ENCODE results near the gene CHST10. TPM values are rescaled to one million over a fixed set of nuclear protein-coding genes. Genes with fewer than 3 reads are reported as not detected.
"Not testable (repeated sequence)": the region's sequence is repeated elsewhere in the genome, so short reads cannot be mapped to it uniquely, and the experiment has no call there.

Gene CHST10, protein sequence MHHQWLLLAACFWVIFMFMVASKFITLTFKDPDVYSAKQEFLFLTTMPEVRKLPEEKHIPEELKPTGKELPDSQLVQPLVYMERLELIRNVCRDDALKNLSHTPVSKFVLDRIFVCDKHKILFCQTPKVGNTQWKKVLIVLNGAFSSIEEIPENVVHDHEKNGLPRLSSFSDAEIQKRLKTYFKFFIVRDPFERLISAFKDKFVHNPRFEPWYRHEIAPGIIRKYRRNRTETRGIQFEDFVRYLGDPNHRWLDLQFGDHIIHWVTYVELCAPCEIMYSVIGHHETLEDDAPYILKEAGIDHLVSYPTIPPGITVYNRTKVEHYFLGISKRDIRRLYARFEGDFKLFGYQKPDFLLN
- total RNA-seq (10 to 100 TPM; 33.1 to 34.8 TPM), polyA plus RNA-seq (ENCODE audit: insufficient read length in 2 of 2) (10 to 100 TPM; 41.6 to 45.3 TPM)
- long read RNA-seq, donor 1, transcript CHST10-201 (7 exons, 2,842 nt): major isoform, 11 of 11 reads
- long read RNA-seq, donor 1, partial matches to known transcripts: 0 of 11 reads
- long read RNA-seq, donor 1, other reads (novel, unspliced or antisense): 0 of 11 reads
- long read RNA-seq, donor 2, transcript CHST10-201 (7 exons, 2,842 nt): major isoform, 5 of 5 reads
- long read RNA-seq, donor 2, partial matches to known transcripts: 0 of 5 reads
- long read RNA-seq, donor 2, other reads (novel, unspliced or antisense): 0 of 5 reads
- long read RNA-seq, donor 3, transcript CHST10-201 (7 exons, 2,842 nt): major isoform, 5 of 5 reads
- long read RNA-seq, donor 3, partial matches to known transcripts: 0 of 5 reads
- long read RNA-seq, donor 3, other reads (novel, unspliced or antisense): 0 of 5 reads
- long read RNA-seq, donor 4, transcript CHST10-201 (7 exons, 2,842 nt): major isoform, 9 of 9 reads
- long read RNA-seq, donor 4, partial matches to known transcripts: 0 of 9 reads
- long read RNA-seq, donor 4, other reads (novel, unspliced or antisense): 0 of 9 reads

DNA sequence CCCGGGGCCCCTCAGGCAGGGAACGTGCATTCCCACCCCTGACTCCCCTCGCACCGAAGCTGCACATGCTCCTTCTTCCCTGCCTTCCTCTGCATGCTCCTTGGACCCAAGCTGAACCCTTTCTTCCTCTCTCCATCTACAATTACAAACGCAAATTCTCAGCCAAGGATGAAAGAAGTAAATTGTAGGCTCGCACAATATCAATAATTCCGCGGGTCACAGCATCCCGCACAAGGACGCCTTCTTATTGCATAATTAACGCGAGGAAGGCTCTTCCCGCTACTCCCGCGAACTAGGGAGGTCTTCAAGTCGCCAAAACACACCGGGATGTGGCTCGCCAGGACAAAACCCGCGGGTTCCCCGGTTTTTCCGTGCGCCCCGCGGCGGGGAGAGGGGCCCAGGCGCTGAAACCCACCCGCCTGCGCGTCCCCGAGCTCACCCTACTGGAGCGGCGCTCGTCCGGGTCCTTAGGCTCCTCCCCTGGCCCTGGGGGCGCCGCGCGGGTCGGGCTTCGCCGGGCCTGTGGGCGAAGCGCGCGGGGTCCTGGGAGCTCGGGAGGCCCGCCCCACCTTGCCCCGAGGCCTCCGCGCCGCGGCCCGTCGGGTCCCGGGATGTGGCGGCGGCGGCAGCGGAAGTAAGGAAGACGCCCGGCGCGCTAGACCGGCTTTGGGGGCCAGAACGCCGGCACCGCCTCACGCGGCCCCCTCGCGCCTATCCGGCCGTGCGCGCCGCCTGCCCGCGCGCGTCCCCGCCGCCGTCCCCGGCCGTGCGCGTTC, at the start of gene CHST10:
TSS of gene CHST10 (minus strand) at position 734 of the 776 bp plus-strand sequence. CDS start 10,993 bp downstream, outside the sequence.
- WGBS (ENCODE audit: insufficient coverage): under 1% methylated on average over 87 of the region's 88 CpGs
- peak within 1 kb of the TSS; percentile 80 for H3K4me3 ChIP-seq (ENCODE audit: low read depth, low read length)
- H3K9me3 ChIP-seq (ENCODE audit: control insufficient read depth, insufficient read depth, low read length): no peaks in the 10 kb centered on the region
- H3K36me3 ChIP-seq (ENCODE audit: control insufficient read depth, insufficient read depth, low read length): peaks cover 3% of the 10 kb centered on the region
- no peaks in the 10 kb centered on the region for H3K27me3 ChIP-seq (ENCODE audit: control insufficient read depth, insufficient read depth, low read length)
- H3K4me1 ChIP-seq (ENCODE audit: control insufficient read depth, insufficient read depth, low read length): peaks cover 18% of the 10 kb centered on the region
- DNase-seq (ENCODE audit: low read depth in 4 of 6, low spot score in 6 of 6): peak in 5 of 6 donors; percentile 52 to 92 (median 70)
- H3K27ac ChIP-seq (ENCODE audit: low read depth, low read length): peak within 1 kb of the TSS; percentile 87

GRCh38 chr2:100460904-100461530, 43.5 kb upstream of the CHST10 start:
- no peak overlapping the region for H3K27ac ChIP-seq (ENCODE audit: low read depth, low read length)
- no peak overlapping the region for H3K4me3 ChIP-seq (ENCODE audit: low read depth, low read length)
- H3K36me3 ChIP-seq (ENCODE audit: control insufficient read depth, insufficient read depth, low read length): no peaks in the 10 kb centered on the region
- no peaks in the 10 kb centered on the region for H3K27me3 ChIP-seq (ENCODE audit: control insufficient read depth, insufficient read depth, low read length)
- peaks cover 9% of the 10 kb centered on the region for H3K9me3 ChIP-seq (ENCODE audit: control insufficient read depth, insufficient read depth, low read length)
- 60% methylated on average over 1 of the region's 1 CpG for WGBS (ENCODE audit: insufficient coverage)
- no peak for DNase-seq (ENCODE audit: low read depth in 4 of 6, low spot score in 6 of 6)
- H3K4me1 ChIP-seq (ENCODE audit: control insufficient read depth, insufficient read depth, low read length): no peaks in the 10 kb centered on the region

- H3K9me3 ChIP-seq (ENCODE audit: control insufficient read depth, insufficient read depth, low read length): peaks cover 11% of the 10 kb centered on the region
- DNase-seq (ENCODE audit: low read depth in 4 of 6, low spot score in 6 of 6); H3K27ac ChIP-seq (ENCODE audit: low read depth, low read length); H3K4me1 ChIP-seq (ENCODE audit: control insufficient read depth, insufficient read depth, low read length); H3K27me3 ChIP-seq (ENCODE audit: control insufficient read depth, insufficient read depth, low read length); H3K36me3 ChIP-seq (ENCODE audit: control insufficient read depth, insufficient read depth, low read length); H3K4me3 ChIP-seq (ENCODE audit: low read depth, low read length): not testable (repeated sequence)
Observed at GRCh38 chr2:100456357-100456756, 38.9 kb upstream of the CHST10 start.

GRCh38 chr2:100453853-100454252, 36.4 kb upstream of the CHST10 start:
- Histone ChIP-seq H3K4me1 (ENCODE audit: control insufficient read depth, insufficient read depth, low read length) (no peaks in the 10 kb centered on the region), H3K27ac (ENCODE audit: low read depth, low read length) (no peak overlapping the region), H3K4me3 (ENCODE audit: low read depth, low read length) (no peak overlapping the region), H3K36me3 (ENCODE audit: control insufficient read depth, insufficient read depth, low read length) (no peaks in the 10 kb centered on the region), H3K27me3 (ENCODE audit: control insufficient read depth, insufficient read depth, low read length) (no peaks in the 10 kb centered on the region), H3K9me3 (ENCODE audit: control insufficient read depth, insufficient read depth, low read length) (peaks cover 8% of the 10 kb centered on the region)
- DNase-seq (ENCODE audit: low read depth in 4 of 6, low spot score in 6 of 6): no peak
- WGBS (ENCODE audit: insufficient coverage): 100% methylated on average over 1 of the region's 4 CpGs

GRCh38 chr2:100451734-100452133, 34.3 kb upstream of the CHST10 start:
- no peak overlapping the region for H3K4me3 ChIP-seq (ENCODE audit: low read depth, low read length)
- no peaks in the 10 kb centered on the region for H3K36me3 ChIP-seq (ENCODE audit: control insufficient read depth, insufficient read depth, low read length)
- no peaks in the 10 kb centered on the region for H3K4me1 ChIP-seq (ENCODE audit: control insufficient read depth, insufficient read depth, low read length)
- peaks cover 1% of the 10 kb centered on the region for H3K9me3 ChIP-seq (ENCODE audit: control insufficient read depth, insufficient read depth, low read length)
- H3K27ac ChIP-seq (ENCODE audit: low read depth, low read length): no peak overlapping the region
- DNase-seq (ENCODE audit: low read depth in 4 of 6, low spot score in 6 of 6): no peak
- H3K27me3 ChIP-seq (ENCODE audit: control insufficient read depth, insufficient read depth, low read length): no peaks in the 10 kb centered on the region

DNA sequence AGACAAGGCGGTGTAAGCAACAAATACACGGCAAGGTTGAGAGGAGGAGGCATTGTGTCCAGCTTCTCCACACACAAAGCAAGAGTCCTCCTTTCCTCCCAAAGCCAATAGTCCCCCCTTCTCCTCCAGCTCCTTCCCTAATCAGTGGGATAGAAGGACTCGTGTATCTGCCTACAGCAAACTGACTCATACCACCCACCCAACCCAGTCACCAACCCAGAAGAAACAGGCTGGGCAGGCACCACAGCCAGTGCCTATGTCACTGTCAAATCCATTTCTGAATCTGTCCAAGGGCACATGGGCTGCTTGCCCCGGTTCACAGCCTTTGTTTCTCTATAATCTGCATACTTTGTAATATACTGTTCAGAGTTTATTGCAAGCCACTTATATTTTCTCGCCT, 33.6 kb upstream of the CHST10 start:
- no peak for DNase-seq (ENCODE audit: low read depth in 4 of 6, low spot score in 6 of 6)
- H3K9me3 ChIP-seq (ENCODE audit: control insufficient read depth, insufficient read depth, low read length): peaks cover 1% of the 10 kb centered on the region
- WGBS (ENCODE audit: insufficient coverage): 84% methylated on average over 2 of the region's 5 CpGs
- H3K4me1 ChIP-seq (ENCODE audit: control insufficient read depth, insufficient read depth, low read length): no peaks in the 10 kb centered on the region
- H3K27ac ChIP-seq (ENCODE audit: low read depth, low read length): no peak overlapping the region
- no peak overlapping the region for H3K4me3 ChIP-seq (ENCODE audit: low read depth, low read length)
- no peaks in the 10 kb centered on the region for H3K36me3 ChIP-seq (ENCODE audit: control insufficient read depth, insufficient read depth, low read length)
- H3K27me3 ChIP-seq (ENCODE audit: control insufficient read depth, insufficient read depth, low read length): no peaks in the 10 kb centered on the region

- Histone ChIP-seq H3K27me3 (ENCODE audit: control insufficient read depth, insufficient read depth, low read length) (no peaks in the 10 kb centered on the region), H3K27ac (ENCODE audit: low read depth, low read length) (no peak overlapping the region), H3K4me1 (ENCODE audit: control insufficient read depth, insufficient read depth, low read length) (no peaks in the 10 kb centered on the region), H3K36me3 (ENCODE audit: control insufficient read depth, insufficient read depth, low read length) (no peaks in the 10 kb centered on the region), H3K4me3 (ENCODE audit: low read depth, low read length) (no peak overlapping the region), H3K9me3 (ENCODE audit: control insufficient read depth, insufficient read depth, low read length) (no peaks in the 10 kb centered on the region)
- DNase-seq (ENCODE audit: low read depth in 4 of 6, low spot score in 6 of 6): peak in 1 of 6 donors; percentile 86
- WGBS (ENCODE audit: insufficient coverage): no CpG with 5 or more reads among the region's 2 CpGs
Observed at GRCh38 chr2:100446696-100447095, 29.2 kb upstream of the CHST10 start.

DNA sequence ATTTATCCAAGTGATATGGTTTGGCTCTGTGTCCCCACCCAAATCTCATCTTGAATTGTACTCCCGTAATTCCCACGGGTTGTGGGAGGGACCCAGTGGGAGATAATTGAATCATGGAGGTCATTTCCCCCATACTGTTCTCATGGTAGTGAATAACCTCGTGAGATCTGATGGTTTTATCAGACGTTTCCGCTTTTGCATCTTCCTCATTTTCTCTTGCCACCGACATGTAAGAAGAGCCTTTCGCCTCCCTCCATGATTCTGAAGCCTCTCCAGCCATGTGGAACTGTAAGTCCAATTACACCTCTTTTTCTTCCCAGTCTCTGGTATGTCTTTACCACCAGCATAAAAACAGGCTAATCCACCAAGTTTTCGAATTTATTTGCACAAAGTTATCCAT, 20.3 kb upstream of the CHST10 start:
- Histone ChIP-seq H3K27me3 (ENCODE audit: control insufficient read depth, insufficient read depth, low read length) (no peaks in the 10 kb centered on the region), H3K4me1 (ENCODE audit: control insufficient read depth, insufficient read depth, low read length) (no peaks in the 10 kb centered on the region), H3K4me3 (ENCODE audit: low read depth, low read length) (no peak overlapping the region), H3K36me3 (ENCODE audit: control insufficient read depth, insufficient read depth, low read length) (no peaks in the 10 kb centered on the region), H3K9me3 (ENCODE audit: control insufficient read depth, insufficient read depth, low read length) (no peaks in the 10 kb centered on the region), H3K27ac (ENCODE audit: low read depth, low read length) (no peak overlapping the region)
- no peak for DNase-seq (ENCODE audit: low read depth in 4 of 6, low spot score in 6 of 6)
- WGBS (ENCODE audit: insufficient coverage): 95% methylated on average over 5 of the region's 8 CpGs

GRCh38 chr2:100429726-100430125, 12.3 kb upstream of the CHST10 start:
- Histone ChIP-seq H3K4me1 (ENCODE audit: control insufficient read depth, insufficient read depth, low read length) (no peaks in the 10 kb centered on the region), H3K9me3 (ENCODE audit: control insufficient read depth, insufficient read depth, low read length) (no peaks in the 10 kb centered on the region), H3K4me3 (ENCODE audit: low read depth, low read length) (no peak overlapping the region), H3K27me3 (ENCODE audit: control insufficient read depth, insufficient read depth, low read length) (no peaks in the 10 kb centered on the region), H3K27ac (ENCODE audit: low read depth, low read length) (no peak overlapping the region), H3K36me3 (ENCODE audit: control insufficient read depth, insufficient read depth, low read length) (no peaks in the 10 kb centered on the region)
- no peak for DNase-seq (ENCODE audit: low read depth in 4 of 6, low spot score in 6 of 6)
- no CpG with 5 or more reads among the region's 1 CpG for WGBS (ENCODE audit: insufficient coverage)

Data from spinal cord (tissue), 10 donors.